ENCODE data around the gene FAM229B.

The FAM229B gene

DNA sequence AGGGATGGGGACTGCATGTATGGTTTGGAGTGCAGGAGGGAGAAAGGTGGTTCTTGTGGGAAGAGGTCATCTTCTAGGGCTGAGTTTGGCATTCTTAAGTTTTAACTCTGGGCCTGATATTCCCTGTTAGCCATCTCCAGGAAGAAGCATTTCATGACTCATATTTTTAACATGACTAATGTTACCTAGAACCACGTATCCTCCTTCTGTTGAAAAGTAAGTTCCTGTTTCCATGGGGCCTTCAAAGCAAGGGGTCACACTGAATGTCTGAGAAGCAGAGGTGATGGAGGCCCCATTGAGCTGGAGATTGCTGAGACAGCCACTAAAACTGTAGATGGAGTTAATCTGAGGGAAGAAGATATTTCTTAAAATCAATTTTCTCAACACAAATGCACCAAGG lies 30.2 kb downstream of the FAM229B start:
- DNase-seq: no peak
- H3K36me3 ChIP-seq: no peaks in the 10 kb centered on the region
- H3K27ac ChIP-seq: no peak overlapping the region
- TF ChIP-seq CTCF (IDR thresholded peaks at IDR 0.05; ENCODE audit: low read depth, low read length): no peak
- no peaks in the 10 kb centered on the region for H3K27me3 ChIP-seq (ENCODE audit: insufficient read depth, low read depth, severe bottlenecking)
- no peak overlapping the region for H3K4me3 ChIP-seq (ENCODE audit: low read depth, low read length)
- H3K9me3 ChIP-seq (ENCODE audit: severe bottlenecking): no peaks in the 10 kb centered on the region

DNA sequence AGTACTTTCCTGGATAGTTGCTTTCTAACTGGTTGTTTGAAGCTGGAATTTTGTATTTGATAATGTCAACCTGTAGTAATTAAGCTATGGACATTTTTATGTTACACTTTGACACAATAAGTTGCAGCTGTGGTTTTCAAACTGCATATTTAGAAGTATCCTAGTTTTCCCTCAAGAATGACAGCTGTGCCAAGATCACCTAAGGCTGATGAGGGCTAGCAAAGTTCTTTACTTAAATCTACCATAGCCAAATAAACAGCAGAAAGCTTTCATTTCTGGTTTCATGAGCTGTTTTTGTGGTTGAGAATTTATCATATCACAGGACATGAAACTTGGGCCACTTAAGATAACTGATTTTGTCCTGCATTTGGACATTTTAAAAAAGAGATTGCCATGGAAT lies 30.6 kb downstream of the FAM229B start:
- TF ChIP-seq CTCF (IDR thresholded peaks at IDR 0.05; ENCODE audit: low read depth, low read length): no peak
- no peaks in the 10 kb centered on the region for H3K36me3 ChIP-seq
- no peak overlapping the region for H3K27ac ChIP-seq
- no peak for DNase-seq
- no peak overlapping the region for H3K4me3 ChIP-seq (ENCODE audit: low read depth, low read length)
- H3K27me3 ChIP-seq (ENCODE audit: insufficient read depth, low read depth, severe bottlenecking): no peaks in the 10 kb centered on the region
- no peaks in the 10 kb centered on the region for H3K9me3 ChIP-seq (ENCODE audit: severe bottlenecking)

DNA sequence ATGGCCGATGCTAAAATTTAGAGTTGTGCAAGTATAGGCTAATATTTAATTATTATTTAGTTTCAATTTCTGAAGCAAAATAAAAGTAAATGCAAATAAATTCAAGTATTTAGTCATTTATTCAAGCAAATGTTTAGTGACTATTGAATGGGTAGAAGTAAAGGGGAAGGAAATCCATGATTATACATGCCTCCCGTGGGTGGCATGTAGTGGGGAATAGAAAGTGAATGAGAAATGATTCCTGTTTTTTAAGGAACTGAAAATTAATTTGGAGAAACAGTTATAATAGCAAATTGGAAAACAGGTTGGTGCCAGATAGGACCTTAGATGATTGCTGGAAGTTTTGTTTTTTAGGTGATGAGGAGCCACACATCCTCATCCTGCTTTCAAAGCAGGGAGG lies 35.4 kb downstream of the FAM229B start:
- no peak overlapping the region for H3K4me3 ChIP-seq (ENCODE audit: low read depth, low read length)
- H3K27me3 ChIP-seq (ENCODE audit: insufficient read depth, low read depth, severe bottlenecking): no peaks in the 10 kb centered on the region
- no peaks in the 10 kb centered on the region for H3K36me3 ChIP-seq
- no peak for TF ChIP-seq CTCF (IDR thresholded peaks at IDR 0.05; ENCODE audit: low read depth, low read length)
- no peaks in the 10 kb centered on the region for H3K9me3 ChIP-seq (ENCODE audit: severe bottlenecking)
- H3K27ac ChIP-seq: peak overlapping the region; percentile 37; the same call in 1 of the 2 replicates
- no peak for DNase-seq

DNA sequence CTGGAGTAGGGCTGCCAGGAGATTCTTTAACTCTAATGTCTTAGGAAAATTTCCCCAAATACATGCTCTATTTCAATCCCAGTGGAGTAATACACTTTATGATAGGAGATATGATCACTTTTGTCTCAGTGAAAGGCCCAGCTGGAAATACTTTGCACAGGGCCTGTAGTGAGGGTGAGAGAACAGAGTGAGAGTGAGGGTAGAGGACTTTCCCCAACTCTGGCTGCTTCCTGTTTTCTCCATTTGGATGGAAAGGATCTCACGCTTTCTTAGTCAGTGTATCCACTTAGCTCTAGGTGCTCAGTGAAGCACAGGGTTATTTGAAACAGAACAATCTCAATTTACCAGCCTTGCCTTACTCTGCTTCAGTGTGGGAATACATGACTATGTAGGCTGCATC lies 36.6 kb downstream of the FAM229B start:
- Histone ChIP-seq H3K9me3 (ENCODE audit: severe bottlenecking) (no peaks in the 10 kb centered on the region), H3K27ac (peak overlapping the region; percentile 37; the same call in 1 of the 2 replicates), H3K4me3 (ENCODE audit: low read depth, low read length) (no peak overlapping the region), H3K27me3 (ENCODE audit: insufficient read depth, low read depth, severe bottlenecking) (no peaks in the 10 kb centered on the region), H3K36me3 (no peaks in the 10 kb centered on the region)
- no peak for DNase-seq
- no peak for TF ChIP-seq CTCF (IDR thresholded peaks at IDR 0.05; ENCODE audit: low read depth, low read length)

- no peak for TF ChIP-seq CTCF (IDR thresholded peaks at IDR 0.05; ENCODE audit: low read depth, low read length)
- H3K9me3 ChIP-seq (ENCODE audit: severe bottlenecking): no peaks in the 10 kb centered on the region
- no peak overlapping the region for H3K27ac ChIP-seq
- DNase-seq: no peak
- no peaks in the 10 kb centered on the region for H3K36me3 ChIP-seq
- H3K27me3 ChIP-seq (ENCODE audit: insufficient read depth, low read depth, severe bottlenecking): no peaks in the 10 kb centered on the region
- H3K4me3 ChIP-seq (ENCODE audit: low read depth, low read length): no peak overlapping the region
Observed at GRCh38 chr6:112128208-112128607, 40.8 kb downstream of the FAM229B start.

DNA sequence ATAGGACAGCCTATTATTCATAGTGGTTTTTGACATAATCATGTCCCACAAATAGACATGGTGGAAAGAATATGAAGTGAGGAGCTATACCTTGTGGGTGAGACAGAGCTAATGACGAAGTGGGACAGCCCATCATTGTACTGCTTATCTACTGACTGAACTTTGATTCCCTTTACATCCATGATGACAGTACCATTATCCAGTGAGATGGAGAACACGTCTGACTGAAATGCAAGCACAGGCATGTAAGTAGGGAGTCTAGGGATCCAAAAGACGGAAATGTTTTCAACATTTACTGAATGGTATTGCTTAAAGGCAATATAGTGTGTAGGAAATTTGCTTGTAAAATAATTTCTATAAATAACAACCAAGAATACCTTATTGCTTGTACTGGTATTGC lies 43.5 kb downstream of the FAM229B start:
- Histone ChIP-seq H3K4me3 (ENCODE audit: low read depth, low read length) (no peak overlapping the region), H3K27me3 (ENCODE audit: insufficient read depth, low read depth, severe bottlenecking) (no peaks in the 10 kb centered on the region), H3K36me3 (no peaks in the 10 kb centered on the region), H3K9me3 (ENCODE audit: severe bottlenecking) (no peaks in the 10 kb centered on the region), H3K27ac (no peak overlapping the region)
- TF ChIP-seq CTCF (IDR thresholded peaks at IDR 0.05; ENCODE audit: low read depth, low read length): no peak
- no peak for DNase-seq
